NCI-H524 (cell line): ENCODE results near the gene AMOT.

ENCODE experiments used
- DNase-seq, 2 experiments: peaks; one replicate each; lab custom pipeline; 2025; lab: John Stamatoyannopoulos, UW

Gene AMOT

DNA sequence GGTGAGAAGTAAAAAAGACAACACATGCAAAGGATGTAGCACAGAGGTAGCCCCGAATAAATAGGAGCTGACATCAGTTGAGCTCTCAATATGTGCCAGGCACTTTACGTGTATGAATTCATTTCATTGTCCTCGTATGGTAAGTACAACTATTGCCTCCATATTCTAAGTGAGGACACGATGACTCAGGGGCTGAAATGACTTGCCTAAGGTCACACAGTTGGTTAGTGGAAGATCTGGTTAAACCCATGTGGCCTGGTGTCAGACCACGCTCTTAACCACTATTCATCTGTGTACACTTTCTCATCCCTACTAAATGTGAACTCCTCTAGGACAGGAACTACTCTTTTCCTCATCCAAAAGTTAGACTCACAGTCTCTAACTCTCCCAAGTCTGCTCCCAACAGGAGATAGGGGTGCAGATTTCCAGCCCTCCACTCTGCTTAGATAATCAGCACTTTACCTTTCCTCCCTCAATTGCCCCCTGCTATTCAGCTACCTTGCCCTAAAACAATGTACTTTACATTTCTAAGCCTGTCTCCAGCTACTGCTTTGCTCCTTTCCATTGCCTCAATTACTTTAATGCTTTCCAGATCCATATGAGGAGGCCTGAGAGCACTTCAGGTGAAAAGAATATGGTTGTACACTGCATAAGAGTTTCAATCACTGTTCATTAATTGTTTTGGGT is 102.1 kb downstream of the AMOT start:
- no peak for DNase-seq

DNA sequence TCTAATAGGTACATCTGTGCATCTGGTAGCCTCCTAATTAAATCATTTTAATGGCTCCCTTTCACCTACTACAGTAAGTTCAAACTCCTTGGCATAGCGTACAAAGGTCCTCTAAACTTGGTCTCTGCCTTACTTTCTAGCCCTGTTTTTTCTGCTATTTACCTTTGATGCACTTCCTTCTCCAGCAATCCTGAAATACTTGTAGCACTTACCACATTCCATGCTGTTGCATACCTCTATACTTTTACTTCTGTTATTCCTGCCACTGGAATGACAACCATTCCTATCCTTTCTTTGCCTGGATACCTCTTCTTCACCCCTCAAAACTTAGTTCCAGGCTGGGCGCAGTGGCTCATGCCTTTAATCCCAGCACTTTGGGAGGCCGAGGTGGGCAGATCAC is 104.3 kb downstream of the AMOT start:
- DNase-seq: no peak

DNA sequence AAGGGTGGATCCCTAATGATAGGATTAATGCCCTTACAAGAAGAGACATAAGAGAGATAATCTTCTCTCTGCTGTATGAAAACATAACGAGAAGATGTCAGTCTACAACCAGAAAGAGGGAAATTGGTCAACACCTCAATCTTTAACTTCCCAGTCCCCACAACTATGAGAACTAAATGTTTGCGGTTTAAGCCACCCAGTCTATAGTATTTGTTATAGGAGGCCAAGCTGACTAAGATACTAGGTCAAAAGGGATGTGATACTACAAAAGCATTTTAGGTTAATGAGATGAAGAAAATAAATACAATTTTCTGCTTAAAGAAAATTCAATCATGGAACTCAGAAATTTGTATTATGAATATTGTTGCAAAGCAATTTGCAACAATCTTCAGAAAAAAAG is 105.5 kb downstream of the AMOT start:
- DNase-seq: peak in 1 of 2 experiments; percentile 6

DNA sequence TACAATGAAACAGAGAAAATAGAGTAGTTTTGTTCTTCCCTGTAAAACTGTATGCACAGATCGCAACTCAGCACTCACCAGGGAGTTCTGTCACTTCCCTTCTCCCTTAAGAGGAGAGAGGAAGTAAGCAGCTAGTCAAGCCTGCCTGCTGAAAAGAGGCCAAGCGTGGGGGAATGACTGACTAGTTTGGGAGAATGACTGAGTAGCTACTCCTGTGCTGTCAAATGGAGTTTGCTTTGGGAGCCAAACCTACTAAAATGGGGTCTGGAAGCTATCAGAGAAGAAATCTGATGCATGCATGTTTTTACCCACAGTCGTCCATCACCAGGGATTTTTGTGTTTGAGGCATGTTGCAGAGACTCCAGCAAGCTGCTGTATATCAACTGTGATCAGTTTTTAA is 106.3 kb downstream of the AMOT start:
- DNase-seq: no peak

DNA sequence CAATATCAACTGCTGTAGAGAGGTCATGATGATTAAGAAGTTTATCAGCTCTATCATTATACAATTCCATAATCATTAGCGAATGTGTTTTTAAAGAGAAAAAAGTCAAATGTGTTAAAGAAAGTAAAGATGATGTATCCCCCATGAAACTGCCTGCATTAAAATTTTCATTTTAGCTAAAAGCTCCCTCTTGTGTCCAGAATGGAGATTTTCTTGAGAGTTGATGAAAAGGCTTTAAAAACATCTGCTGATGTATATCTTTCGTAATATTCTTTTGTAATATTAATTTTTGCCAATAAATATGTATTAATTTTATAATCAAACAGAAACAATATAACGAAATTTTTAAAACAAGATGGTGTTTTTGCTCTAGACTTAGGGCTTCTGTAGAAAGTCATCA is 108.8 kb downstream of the AMOT start:
- DNase-seq: peak in 1 of 2 experiments; percentile 20
